A549 treated with CpdA at 1 μM for 4 hours (cell line): Measurements from ENCODE around the gene MRPS30. TPM values are rescaled to one million over a fixed set of nuclear protein-coding genes. Genes with fewer than 3 reads are reported as not detected.

Experiments
- total RNA-seq: library from RNA; stranded (reverse); fragments of 200-300 nt; extraction: Qiagen RNA extraction; gene quantifications from 5 replicates; pipeline ENCODE4 v1.2.3, GENCODE V29; 2022; ENCODE audit warnings: low read depth

The MRPS30 gene
- 31.8 to 40.4 TPM (median 37.3 TPM) in 5 replicates for total RNA-seq

GRCh38 chr5:44808435-44809214, at the start of gene MRPS30:
Gene MRPS30, plus strand, starts transcription at chr5:44808947. Its CDS starts 16 bp downstream, at chr5:44808963.

